ENCODE results near the gene RRP1. TPM values are rescaled to one million over a fixed set of nuclear protein-coding genes. Genes with fewer than 3 reads are reported as not detected.
"Not testable (repeated sequence)": the region's sequence is repeated elsewhere in the genome, so short reads cannot be mapped to it uniquely, and the experiment has no call there.

RRP1 gene
- total RNA-seq, 2 experiments from 2014 or later = 42.7 to 47.8 TPM

DNA sequence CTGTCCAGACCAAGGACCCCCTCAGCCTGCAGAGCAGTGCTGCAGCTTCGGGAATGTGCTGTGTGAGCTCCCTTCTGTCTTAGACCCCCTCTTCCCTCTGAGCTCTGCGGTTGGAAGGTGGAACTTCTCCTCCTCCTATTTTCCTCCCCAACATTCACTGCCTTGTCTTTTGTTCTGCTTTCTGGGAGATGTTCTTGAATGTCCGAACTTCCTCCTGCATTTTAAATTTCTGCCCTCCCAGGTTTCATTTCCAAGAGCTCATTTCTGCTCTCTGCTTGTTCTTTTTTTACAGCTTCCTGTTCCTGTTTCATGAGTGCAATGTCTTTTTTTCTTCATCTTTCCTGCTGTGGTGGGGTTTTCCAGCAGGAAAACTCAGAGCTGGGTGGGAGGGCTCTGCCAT is 29.3 kb downstream of the RRP1 start:
- intact Hi-C loops (cut with micrococcal nuclease) = no loop called here
- ChIA-PET POLR2A (no interaction called here), CTCF (interaction anchor here (1.2 kb wide), 1 partner anchor 157 kb away, joined by 6 read pairs; no protein-coding TSS in a partner anchor)
- no peak overlapping the region for H3K27ac Mint-ChIP-seq
- no peaks in the 10 kb centered on the region for H3K36me3 Mint-ChIP-seq
- DNase-seq = no peak
- H3K4me1 Mint-ChIP-seq (ENCODE audit: low read depth) = peaks cover 3% of the 10 kb centered on the region
- H3K4me3 Mint-ChIP-seq = no peak overlapping the region
- H3K9me3 Mint-ChIP-seq = peaks cover 6% of the 10 kb centered on the region
- no peaks in the 10 kb centered on the region for H3K27me3 Mint-ChIP-seq

DNA sequence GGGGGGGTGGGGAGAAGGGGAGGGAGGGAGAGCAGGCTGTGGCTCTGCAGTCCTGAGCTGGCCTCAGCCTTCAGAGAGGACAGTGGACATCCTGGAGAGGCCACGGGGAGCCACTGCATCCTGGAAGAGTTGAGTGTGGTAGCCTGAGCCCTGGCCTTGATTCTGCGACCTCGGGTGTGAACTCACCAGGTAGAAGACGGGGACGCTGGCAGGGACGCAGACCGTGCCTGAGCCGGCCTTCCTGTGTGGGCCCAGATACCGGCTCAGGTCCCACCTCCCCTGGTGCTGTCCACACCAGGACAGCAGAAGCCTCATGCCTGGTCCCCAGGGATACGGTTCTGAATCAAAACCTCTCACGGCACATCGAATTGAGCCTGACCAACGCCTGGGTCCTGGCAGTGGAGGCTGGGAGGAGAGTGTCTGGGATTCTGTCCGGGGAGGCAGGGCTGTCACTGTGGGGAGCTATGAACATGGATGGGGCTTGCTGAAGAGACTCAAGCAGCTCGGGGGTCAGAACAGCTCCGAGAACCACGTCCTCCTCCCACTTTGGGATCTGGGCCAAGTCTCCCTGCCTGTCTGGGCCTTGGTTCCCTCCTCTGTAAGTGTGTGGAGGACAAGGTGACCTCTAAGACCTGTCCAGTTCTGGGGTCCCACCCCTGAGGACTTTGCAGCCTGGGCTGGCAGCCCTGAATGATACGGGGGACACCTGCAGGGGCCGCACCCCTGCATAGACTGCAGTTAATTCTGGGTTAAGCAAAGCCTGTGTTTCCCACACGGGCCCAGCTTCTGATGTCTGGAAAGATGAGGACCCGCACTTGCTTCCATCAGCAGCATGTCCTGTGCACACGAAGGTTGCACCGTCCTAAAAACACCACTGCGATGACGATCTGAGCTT is 30.4 kb downstream of the RRP1 start:
- no peak overlapping the region for H3K27ac Mint-ChIP-seq
- H3K9me3 Mint-ChIP-seq = peaks cover 6% of the 10 kb centered on the region
- no peak overlapping the region for H3K4me3 Mint-ChIP-seq
- CTCF ChIA-PET = no interaction called here
- POLR2A ChIA-PET = no interaction called here
- H3K4me1 Mint-ChIP-seq (ENCODE audit: low read depth) = peaks cover 2% of the 10 kb centered on the region
- H3K27me3 Mint-ChIP-seq = no peaks in the 10 kb centered on the region
- intact Hi-C loops (cut with micrococcal nuclease) = no loop called here
- DNase-seq = no peak
- H3K36me3 Mint-ChIP-seq = no peaks in the 10 kb centered on the region

DNA sequence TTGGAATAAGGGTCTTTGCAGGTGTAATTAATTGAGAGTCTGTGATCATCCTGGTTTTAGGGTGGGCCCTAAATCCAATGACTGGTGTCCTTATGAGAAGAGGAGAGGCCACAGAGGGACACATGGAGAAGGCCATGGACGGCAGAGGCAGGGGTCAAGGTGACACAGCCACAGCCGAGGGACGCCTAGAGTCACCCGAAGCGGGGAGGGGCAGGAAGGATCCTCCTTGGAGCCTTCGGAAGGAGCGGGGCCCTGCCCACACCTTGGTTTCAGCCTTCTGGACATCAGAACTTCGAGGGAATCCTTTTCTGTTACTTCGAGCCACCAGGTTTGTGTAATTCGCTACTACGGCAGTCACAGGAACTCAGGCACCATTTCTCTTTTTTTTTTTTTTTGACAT is 31.1 kb downstream of the RRP1 start:
- Mint-ChIP-seq H3K27me3 (no peaks in the 10 kb centered on the region), H3K4me1 (ENCODE audit: low read depth) (no peaks in the 10 kb centered on the region), H3K4me3 (no peak overlapping the region), H3K27ac (no peak overlapping the region), H3K9me3 (peaks cover 6% of the 10 kb centered on the region), H3K36me3 (no peaks in the 10 kb centered on the region)
- POLR2A ChIA-PET = no interaction called here
- intact Hi-C loops (cut with micrococcal nuclease) = no loop called here
- DNase-seq = no peak
- CTCF ChIA-PET = no interaction called here

DNA sequence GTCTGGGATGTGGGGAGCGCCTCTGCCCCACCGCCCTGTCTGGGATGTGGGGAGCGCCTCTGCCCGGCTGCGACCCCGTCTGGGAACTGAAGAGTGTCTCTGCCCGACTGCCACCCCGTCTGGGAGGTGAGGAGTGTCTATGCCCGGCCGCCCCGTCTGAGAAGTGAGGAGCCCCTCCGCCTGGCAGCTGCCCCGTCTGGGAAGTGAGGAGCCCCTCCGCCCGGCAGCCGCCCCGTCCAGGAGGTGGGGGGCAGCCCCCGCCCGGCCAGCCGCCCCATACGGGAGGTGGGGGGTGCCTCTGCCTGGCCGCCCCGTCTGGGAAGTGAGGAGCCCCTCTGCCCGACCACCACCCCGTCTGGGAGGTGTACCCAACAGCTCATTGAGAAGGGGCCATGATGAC is 32.8 kb downstream of the RRP1 start:
- H3K9me3 Mint-ChIP-seq; POLR2A ChIA-PET; H3K27me3 Mint-ChIP-seq; DNase-seq; H3K4me3 Mint-ChIP-seq; H3K36me3 Mint-ChIP-seq; CTCF ChIA-PET; H3K4me1 Mint-ChIP-seq (ENCODE audit: low read depth); H3K27ac Mint-ChIP-seq; intact Hi-C loops (cut with micrococcal nuclease): not testable (repeated sequence)

DNA sequence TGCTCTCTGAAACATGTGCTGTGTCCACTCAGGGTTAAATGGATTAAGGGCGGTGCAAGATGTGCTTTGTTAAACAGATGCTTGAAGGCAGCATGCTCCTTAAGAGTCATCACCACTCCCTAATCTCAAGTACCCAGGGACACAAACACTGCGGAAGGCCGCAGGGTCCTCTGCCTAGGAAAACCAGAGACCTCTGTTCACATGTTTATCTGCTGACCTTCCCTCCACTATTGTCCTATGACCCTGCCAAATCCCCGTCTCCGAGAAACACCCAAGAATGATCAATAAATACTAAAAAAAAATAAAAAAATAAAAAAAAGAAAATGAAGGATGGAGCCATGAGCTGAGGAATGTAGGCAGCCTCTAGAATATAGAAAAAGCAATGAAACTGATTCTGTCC is 33.4 kb downstream of the RRP1 start:
- CTCF ChIA-PET = not testable (repeated sequence)

DNA sequence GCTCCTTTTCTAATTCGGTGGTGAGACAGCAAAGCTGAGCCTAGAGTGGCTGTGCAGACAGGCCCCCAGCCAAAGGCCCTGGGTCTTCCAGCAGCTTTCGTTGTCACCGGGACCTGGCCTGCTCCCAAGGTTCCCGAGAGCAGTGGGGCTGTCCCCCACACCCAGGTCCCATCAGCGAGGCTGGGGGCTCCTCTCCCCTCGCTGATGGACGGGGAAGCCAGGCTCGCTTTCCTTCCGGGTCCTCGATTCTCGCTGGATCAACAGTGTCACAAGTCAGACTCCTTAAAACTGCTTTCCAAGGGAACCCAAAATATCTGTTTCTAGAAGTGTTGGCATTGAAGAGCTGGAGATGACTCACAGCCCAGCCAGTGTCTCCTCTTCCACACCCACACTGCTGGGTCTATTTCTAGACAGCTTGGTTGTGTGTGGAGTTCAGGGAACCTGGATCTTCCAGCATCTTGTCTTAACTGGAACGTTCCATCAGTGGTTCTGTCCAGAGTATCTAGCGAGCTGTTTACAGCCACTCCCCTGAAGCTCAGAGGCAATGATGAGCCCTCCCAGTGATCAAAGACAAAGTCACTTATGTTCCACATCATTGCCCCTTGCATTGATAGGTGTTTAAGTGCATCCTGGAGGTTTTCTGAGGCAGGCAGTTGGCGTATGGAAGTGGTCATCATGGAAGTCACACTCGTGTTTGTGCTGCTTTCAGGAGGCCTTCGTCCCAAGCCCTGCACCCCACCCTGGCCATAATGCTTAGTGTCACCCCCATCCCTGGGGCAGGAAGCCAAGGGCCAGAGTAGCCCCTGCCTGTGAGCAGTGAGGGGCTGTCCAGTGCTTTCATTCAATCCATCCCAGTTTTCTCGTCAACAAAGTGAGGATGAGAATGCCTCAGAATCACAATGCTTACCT is 35.2 kb downstream of the RRP1 start:
- H3K36me3 Mint-ChIP-seq = no peaks in the 10 kb centered on the region
- no peak overlapping the region for H3K4me3 Mint-ChIP-seq
- no peak for DNase-seq
- CTCF ChIA-PET = interaction anchor here (1.6 kb wide), 1 partner anchor 9 kb away, joined by 4 read pairs; no protein-coding TSS in a partner anchor
- no peaks in the 10 kb centered on the region for H3K4me1 Mint-ChIP-seq (ENCODE audit: low read depth)
- H3K9me3 Mint-ChIP-seq = no peaks in the 10 kb centered on the region
- intact Hi-C loops (cut with micrococcal nuclease) = no loop called here
- no peak overlapping the region for H3K27ac Mint-ChIP-seq
- no peaks in the 10 kb centered on the region for H3K27me3 Mint-ChIP-seq
- POLR2A ChIA-PET = no interaction called here

More for the DNA sequence above, 33.4 kb downstream of the RRP1 start:
- H3K27me3 Mint-ChIP-seq; H3K4me3 Mint-ChIP-seq; DNase-seq; POLR2A ChIA-PET; intact Hi-C loops (cut with micrococcal nuclease); H3K36me3 Mint-ChIP-seq; H3K4me1 Mint-ChIP-seq (ENCODE audit: low read depth); H3K9me3 Mint-ChIP-seq; H3K27ac Mint-ChIP-seq: not testable (repeated sequence)

DNA sequence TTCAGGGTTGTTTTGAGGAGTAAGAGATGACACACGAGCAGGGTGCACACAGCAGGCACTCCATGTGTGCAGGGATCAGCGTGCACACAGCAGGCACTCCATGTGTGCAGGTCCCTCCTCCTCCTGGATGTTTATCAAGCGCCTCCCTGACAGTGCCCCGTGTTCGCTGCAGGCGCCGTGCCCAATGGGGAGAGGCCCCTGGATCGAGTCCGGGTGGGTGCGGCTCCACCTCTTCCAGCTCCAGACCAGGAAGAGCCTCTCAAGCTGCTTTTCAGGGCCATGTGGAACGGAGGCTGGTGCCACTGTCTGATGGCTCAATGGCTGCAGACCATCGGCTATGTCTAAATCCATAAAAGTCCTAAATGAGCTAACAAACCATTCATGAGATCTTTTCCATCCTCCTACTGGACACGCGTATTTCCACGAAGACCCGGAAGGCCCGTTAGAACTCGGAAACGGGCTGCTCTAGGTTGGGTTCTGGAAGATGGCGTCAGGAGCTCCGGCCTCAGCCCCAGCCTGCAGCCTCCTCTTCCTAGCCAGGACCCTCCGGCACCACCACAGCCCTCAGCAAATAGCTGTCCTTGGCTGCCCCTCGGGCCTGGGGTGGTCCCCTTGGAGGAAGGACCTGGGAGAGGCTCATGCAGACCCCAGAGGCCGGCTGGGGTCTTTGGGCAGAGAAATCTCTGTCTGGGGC is 36.0 kb downstream of the RRP1 start:
- H3K4me1 Mint-ChIP-seq (ENCODE audit: low read depth) = no peaks in the 10 kb centered on the region
- H3K36me3 Mint-ChIP-seq = no peaks in the 10 kb centered on the region
- peaks cover 1% of the 10 kb centered on the region for H3K27me3 Mint-ChIP-seq
- ChIA-PET CTCF (no interaction called here), POLR2A (no interaction called here)
- DNase-seq = no peak
- no peaks in the 10 kb centered on the region for H3K9me3 Mint-ChIP-seq
- no peak overlapping the region for H3K4me3 Mint-ChIP-seq
- H3K27ac Mint-ChIP-seq = no peak overlapping the region
- intact Hi-C loops (cut with micrococcal nuclease) = no loop called here

DNA sequence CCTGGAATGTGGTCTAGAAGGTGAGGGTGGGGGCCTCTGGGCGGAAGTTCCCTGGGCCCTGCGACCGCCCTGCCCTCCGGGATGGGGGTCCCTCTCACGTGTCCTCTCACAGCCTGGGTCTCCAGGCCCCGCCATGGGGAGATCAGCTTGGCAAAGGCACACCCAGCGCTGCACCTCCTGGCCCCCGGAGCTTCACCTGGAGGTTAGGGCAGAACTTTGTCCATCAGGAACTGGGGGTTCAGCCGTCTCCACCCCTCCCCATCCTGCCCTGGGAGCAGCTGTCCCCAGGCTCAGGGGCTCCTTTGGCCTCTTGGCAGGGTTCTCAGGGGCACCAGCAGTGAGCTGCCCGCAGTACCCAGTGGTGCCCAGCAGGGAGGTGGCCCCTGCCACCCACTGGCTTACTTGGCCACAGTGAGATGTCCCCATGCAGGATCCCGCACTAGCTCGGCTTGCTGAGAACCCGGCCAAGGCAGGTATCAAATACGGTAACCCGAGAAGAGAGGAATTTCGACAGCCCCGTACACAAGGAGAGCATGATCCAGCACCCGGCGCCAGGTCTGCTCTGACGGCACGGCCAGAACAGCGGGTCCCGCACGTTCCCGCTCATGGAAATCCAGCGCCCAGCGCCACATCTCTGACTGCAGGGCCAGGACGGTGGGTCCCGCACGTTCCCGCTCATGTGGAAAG is 36.7 kb downstream of the RRP1 start:
- DNase-seq = no peak
- Mint-ChIP-seq H3K36me3 (no peaks in the 10 kb centered on the region), H3K9me3 (no peaks in the 10 kb centered on the region), H3K4me3 (no peak overlapping the region), H3K27ac (no peak overlapping the region), H3K27me3 (peaks cover 6% of the 10 kb centered on the region), H3K4me1 (ENCODE audit: low read depth) (no peaks in the 10 kb centered on the region)
- CTCF ChIA-PET = no interaction called here
- POLR2A ChIA-PET = interaction anchor here (1.4 kb wide), 1 partner anchor 20 kb away, joined by 4 read pairs; no protein-coding TSS in a partner anchor
- intact Hi-C loops (cut with micrococcal nuclease) = no loop called here

DNA sequence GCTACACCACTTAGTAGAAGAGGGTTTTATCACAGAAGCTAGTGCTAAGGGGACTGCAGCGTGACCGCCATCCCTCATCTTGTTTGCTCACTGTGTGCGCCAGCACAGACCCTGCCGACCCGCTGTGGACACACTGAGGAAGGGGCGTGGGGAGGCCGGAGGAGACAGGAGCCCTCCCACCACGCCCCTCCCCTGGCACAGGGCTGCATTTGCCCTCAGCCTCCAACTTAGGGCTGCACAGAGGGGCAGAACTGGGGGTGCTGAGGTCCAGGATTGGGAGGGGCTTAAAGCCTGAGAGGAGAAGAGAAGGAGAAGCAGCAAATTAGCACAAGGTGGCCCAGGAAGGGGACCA is 37.2 kb downstream of the RRP1 start:
- Mint-ChIP-seq H3K27ac (no peak overlapping the region), H3K9me3 (no peaks in the 10 kb centered on the region), H3K4me1 (ENCODE audit: low read depth) (no peaks in the 10 kb centered on the region), H3K27me3 (peaks cover 6% of the 10 kb centered on the region), H3K4me3 (no peak overlapping the region), H3K36me3 (no peaks in the 10 kb centered on the region)
- intact Hi-C loops (cut with micrococcal nuclease) = no loop called here
- ChIA-PET CTCF (no interaction called here), POLR2A (interaction anchor here (1.4 kb wide), 1 partner anchor 19 kb away, joined by 4 read pairs; no protein-coding TSS in a partner anchor)
- DNase-seq = no peak

DNA sequence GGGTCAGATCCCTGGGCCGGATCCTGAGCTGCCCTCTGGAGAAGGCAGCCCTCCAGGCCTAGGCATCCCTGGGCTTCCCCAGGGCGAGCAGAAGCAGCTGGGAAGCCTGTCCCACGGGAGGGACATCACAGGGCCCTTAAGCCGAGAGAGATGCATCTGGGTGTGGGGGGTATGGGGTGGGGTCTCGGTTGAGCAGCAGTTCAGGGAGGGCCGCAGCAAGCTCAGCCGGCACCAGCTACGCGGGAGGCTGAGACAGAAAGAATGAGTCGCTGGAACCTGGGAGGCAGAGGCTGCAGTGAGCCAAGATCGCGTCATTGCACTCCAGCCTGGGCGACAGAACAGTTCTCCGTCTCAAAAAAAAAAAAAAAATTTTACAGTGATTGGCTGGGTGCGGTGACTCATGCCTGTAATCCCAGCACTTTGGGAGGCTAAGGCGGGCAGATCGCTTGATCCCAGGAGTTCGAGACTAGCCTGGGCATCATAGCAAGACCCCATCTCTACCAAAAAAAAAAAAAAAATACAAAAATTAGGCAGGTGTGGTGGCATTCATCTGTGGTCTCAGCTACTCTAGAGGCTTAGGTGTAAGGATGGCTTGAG is 37.7 kb downstream of the RRP1 start:
- H3K4me3 Mint-ChIP-seq = no peak overlapping the region
- no peaks in the 10 kb centered on the region for H3K9me3 Mint-ChIP-seq
- H3K4me1 Mint-ChIP-seq (ENCODE audit: low read depth) = no peaks in the 10 kb centered on the region
- no peaks in the 10 kb centered on the region for H3K36me3 Mint-ChIP-seq
- intact Hi-C loops (cut with micrococcal nuclease) = no loop called here
- ChIA-PET CTCF (interaction anchor here (0.6 kb wide), 1 partner anchor 112 kb away, joined by 3 read pairs; no protein-coding TSS in a partner anchor), POLR2A (interaction anchor here (1.4 kb wide), 1 partner anchor 19 kb away, joined by 4 read pairs; no protein-coding TSS in a partner anchor)
- H3K27me3 Mint-ChIP-seq = peaks cover 6% of the 10 kb centered on the region
- H3K27ac Mint-ChIP-seq = no peak overlapping the region
- DNase-seq = no peak

DNA sequence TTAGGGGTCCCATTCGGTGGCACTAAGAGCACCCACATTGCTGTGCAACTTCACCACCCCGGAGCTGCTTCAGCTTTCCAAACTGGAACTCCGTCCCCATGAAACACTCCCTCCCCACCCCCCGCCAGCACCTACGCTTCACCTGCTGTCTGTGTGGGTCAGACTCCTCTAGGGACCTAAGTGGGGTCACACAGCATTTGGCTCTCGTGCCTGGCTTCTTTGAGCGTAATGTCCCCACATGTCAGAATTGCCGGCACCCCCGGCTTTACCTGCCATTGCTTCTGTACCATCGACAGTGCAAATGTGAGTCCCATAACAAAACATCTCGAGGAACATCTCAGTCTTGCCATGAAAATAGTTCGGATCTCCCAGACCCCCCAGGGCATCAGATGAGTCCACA is 39.8 kb downstream of the RRP1 start:
- H3K36me3 Mint-ChIP-seq = no peaks in the 10 kb centered on the region

More for the DNA sequence above, 39.8 kb downstream of the RRP1 start:
- H3K9me3 Mint-ChIP-seq = no peaks in the 10 kb centered on the region
- intact Hi-C loops (cut with micrococcal nuclease) = no loop called here
- no peak for DNase-seq
- ChIA-PET POLR2A (no interaction called here), CTCF (interaction anchor here (1.6 kb wide), 1 partner anchor 111 kb away, joined by 4 read pairs; no protein-coding TSS in a partner anchor)
- H3K27ac Mint-ChIP-seq = no peak overlapping the region
- no peaks in the 10 kb centered on the region for H3K4me1 Mint-ChIP-seq (ENCODE audit: low read depth)
- peaks cover 13% of the 10 kb centered on the region for H3K27me3 Mint-ChIP-seq
- no peak overlapping the region for H3K4me3 Mint-ChIP-seq

Data from activated CD4-positive, alpha-beta memory T cell treated with anti-CD3 and anti-CD28 coated beads for 36 hours (primary cell).